Mesendoderm (in vitro differentiated cells): ENCODE results near the gene MCF2L.

Experiments
- DNase-seq: peaks from one replicate; pipeline ENCODE4 v3.0.0; 2013
- H2AK5ac ChIP-seq: 2 replicates; pipeline ENCODE4 v1.6.1; 2013; ENCODE audit warnings: low read length, inconsistent platforms
- H2BK120ac ChIP-seq: 2 replicates; pipeline ENCODE4 v1.6.1; 2013; ENCODE audit warnings: low read depth, mild to moderate bottlenecking, low read length, moderate library complexity, mixed read lengths
- H2BK15ac ChIP-seq: replicated peaks from 2 replicates; pipeline ENCODE4 v1.6.1; 2013; ENCODE audit warnings: low read depth, mild to moderate bottlenecking, moderate library complexity
- H2BK5ac ChIP-seq: 2 replicates; pipeline ENCODE4 v1.6.1; 2013; ENCODE audit warnings: low read length, inconsistent platforms
- H3K18ac ChIP-seq: 2 replicates; pipeline ENCODE4 v1.6.1; 2013; ENCODE audit warnings: mild to moderate bottlenecking, low read length, mixed read lengths
- H3K23ac ChIP-seq: one replicate; pipeline ENCODE4 v1.6.1; 2013; ENCODE audit warnings: low read length
- H3K27ac ChIP-seq: 2 replicates; pipeline ENCODE4 v1.5.1; 2013; ENCODE audit warnings: low read depth, mild to moderate bottlenecking, inconsistent platforms, low read length, moderate library complexity
- H3K27me3 ChIP-seq: 2 replicates; pipeline ENCODE4 v1.6.1; 2013; ENCODE audit warnings: low read length, control low read depth, mild to moderate bottlenecking, inconsistent platforms; ENCODE audit not compliant: insufficient read depth, poor library complexity
- H3K36me3 ChIP-seq: 2 replicates; pipeline ENCODE4 v1.6.1; 2013; ENCODE audit warnings: low read length, inconsistent platforms; ENCODE audit not compliant: control insufficient read depth, insufficient read depth
- H3K4ac ChIP-seq: one replicate; pipeline ENCODE4 v1.6.1; 2013; ENCODE audit warnings: low read depth, mild to moderate bottlenecking, low read length, moderate library complexity
- H3K4me1 ChIP-seq: 2 replicates; pipeline ENCODE4 v1.6.1; 2013; ENCODE audit warnings: low read depth, low read length, inconsistent platforms; ENCODE audit not compliant: control insufficient read depth
- H3K4me2 ChIP-seq: 2 replicates; pipeline ENCODE4 v1.6.1; 2013; ENCODE audit warnings: low read length
- H3K4me3 ChIP-seq: 2 replicates; pipeline ENCODE4 v1.5.1; 2013; ENCODE audit warnings: mild to moderate bottlenecking, low read length
- H3K56ac ChIP-seq: one replicate; pipeline ENCODE4 v1.6.1; 2013; ENCODE audit warnings: low read length
- H3K79me1 ChIP-seq: 2 replicates; pipeline ENCODE4 v1.6.1; 2013; ENCODE audit warnings: low read length, inconsistent platforms
- H3K79me2 ChIP-seq: 2 replicates; pipeline ENCODE4 v1.6.1; 2013; ENCODE audit warnings: mild to moderate bottlenecking, low read length; ENCODE audit not compliant: control insufficient read depth, insufficient read depth
- H3K9ac ChIP-seq: 2 replicates; pipeline ENCODE4 v1.6.1; 2013; ENCODE audit warnings: low read length, inconsistent platforms
- H4K5ac ChIP-seq: one replicate; pipeline ENCODE4 v1.6.1; 2013; ENCODE audit warnings: low read length
- H4K8ac ChIP-seq: one replicate; pipeline ENCODE4 v1.6.1; 2013; ENCODE audit warnings: low read depth, mild to moderate bottlenecking, control low read depth, low read length, moderate library complexity
- WGBS: extraction: QIAGEN DNeasy Blood & Tissue Kit; methylation state at CpG from one replicate; pipeline ENCODE4 v1.1.7; 2013; ENCODE audit warnings: low lambda C conversion rate, missing lambda C conversion rate; ENCODE audit not compliant: insufficient coverage; ENCODE audit errors: extremely low coverage; 5-methylcytosine and 5-hydroxymethylcytosine counted together

The MCF2L gene

GRCh38 chr13:113096052-113096744 is 127.2 kb downstream of the MCF2L start:
- no peak overlapping the region for H2BK5ac ChIP-seq
- no peak overlapping the region for H2BK15ac ChIP-seq
- no peak overlapping the region for H3K23ac ChIP-seq
- H3K4me1 ChIP-seq, result no peaks in the 10 kb centered on the region
- H4K5ac ChIP-seq, result no peak overlapping the region
- no peak overlapping the region for H3K9ac ChIP-seq
- H4K8ac ChIP-seq, result no peak overlapping the region
- no peak overlapping the region for H3K4me2 ChIP-seq
- H3K4me3 ChIP-seq, result no peak overlapping the region
- H3K79me1 ChIP-seq, result no peaks in the 10 kb centered on the region
- DNase-seq, result no peak
- H3K27ac ChIP-seq, result no peak overlapping the region
- H2AK5ac ChIP-seq, result no peak overlapping the region
- WGBS, result no CpG with 5 or more reads among the region's 61 CpGs
- H3K27me3 ChIP-seq, result no peaks in the 10 kb centered on the region
- no peak overlapping the region for H3K18ac ChIP-seq
- H3K56ac ChIP-seq, result no peak overlapping the region
- no peaks in the 10 kb centered on the region for H3K36me3 ChIP-seq
- H3K4ac ChIP-seq, result no peak overlapping the region
- no peak overlapping the region for H2BK120ac ChIP-seq
- H3K79me2 ChIP-seq, result no peaks in the 10 kb centered on the region

- no peak overlapping the region for H3K18ac ChIP-seq
- H2BK5ac ChIP-seq, result no peak overlapping the region
- no peaks in the 10 kb centered on the region for H3K27me3 ChIP-seq
- H3K79me2 ChIP-seq, result no peaks in the 10 kb centered on the region
- H3K79me1 ChIP-seq, result no peaks in the 10 kb centered on the region
- H2AK5ac ChIP-seq, result no peak overlapping the region
- H4K8ac ChIP-seq, result no peak overlapping the region
- H3K4ac ChIP-seq, result no peak overlapping the region
- no peak overlapping the region for H3K23ac ChIP-seq
- DNase-seq, result no peak
- no peak overlapping the region for H3K4me2 ChIP-seq
- no peak overlapping the region for H3K4me3 ChIP-seq
- H3K27ac ChIP-seq, result no peak overlapping the region
- no peaks in the 10 kb centered on the region for H3K4me1 ChIP-seq
- no peak overlapping the region for H2BK120ac ChIP-seq
- no peaks in the 10 kb centered on the region for H3K36me3 ChIP-seq
- no peak overlapping the region for H3K9ac ChIP-seq
- no CpG with 5 or more reads among the region's 52 CpGs for WGBS
- no peak overlapping the region for H3K56ac ChIP-seq
- H4K5ac ChIP-seq, result no peak overlapping the region
- no peak overlapping the region for H2BK15ac ChIP-seq
Measured at GRCh38 chr13:113096745-113097305, 127.8 kb downstream of the MCF2L start.

- no peak overlapping the region for H3K4ac ChIP-seq
- no peaks in the 10 kb centered on the region for H3K27me3 ChIP-seq
- H4K8ac ChIP-seq, result no peak overlapping the region
- no peak overlapping the region for H3K27ac ChIP-seq
- H4K5ac ChIP-seq, result no peak overlapping the region
- no peaks in the 10 kb centered on the region for H3K4me1 ChIP-seq
- DNase-seq, result no peak
- no peak overlapping the region for H3K18ac ChIP-seq
- H3K4me2 ChIP-seq, result no peak overlapping the region
- H2BK15ac ChIP-seq, result no peak overlapping the region
- H3K56ac ChIP-seq, result no peak overlapping the region
- no CpG with 5 or more reads among the region's 7 CpGs for WGBS
- H2BK120ac ChIP-seq, result no peak overlapping the region
- H2AK5ac ChIP-seq, result no peak overlapping the region
- no peak overlapping the region for H3K23ac ChIP-seq
- H3K79me2 ChIP-seq, result no peaks in the 10 kb centered on the region
- no peak overlapping the region for H3K9ac ChIP-seq
- no peak overlapping the region for H3K4me3 ChIP-seq
- H2BK5ac ChIP-seq, result no peak overlapping the region
- H3K79me1 ChIP-seq, result no peaks in the 10 kb centered on the region
- no peaks in the 10 kb centered on the region for H3K36me3 ChIP-seq
Measured at GRCh38 chr13:113097651-113098050, 128.6 kb downstream of the MCF2L start.

- Histone ChIP-seq H3K18ac (no peak overlapping the region), H4K5ac (no peak overlapping the region), H3K4me1 (no peaks in the 10 kb centered on the region), H3K27ac (no peak overlapping the region), H2BK120ac (no peak overlapping the region), H2BK5ac (no peak overlapping the region), H3K9ac (no peak overlapping the region), H4K8ac (no peak overlapping the region), H2BK15ac (no peak overlapping the region), H3K79me2 (no peaks in the 10 kb centered on the region), H3K79me1 (no peaks in the 10 kb centered on the region), H2AK5ac (no peak overlapping the region), H3K56ac (no peak overlapping the region), H3K23ac (no peak overlapping the region), H3K4me2 (no peak overlapping the region), H3K27me3 (no peaks in the 10 kb centered on the region), H3K4me3 (no peak overlapping the region), H3K4ac (no peak overlapping the region), H3K36me3 (no peaks in the 10 kb centered on the region)
- DNase-seq, result no peak
- no CpG with 5 or more reads among the region's 30 CpGs for WGBS
Measured at GRCh38 chr13:113098162-113098732, 129.2 kb downstream of the MCF2L start.

GRCh38 chr13:113099142-113099541 is 130.1 kb downstream of the MCF2L start:
- H3K27ac ChIP-seq, result no peak overlapping the region
- H2BK5ac ChIP-seq, result no peak overlapping the region
- no peak overlapping the region for H2AK5ac ChIP-seq
- no peak overlapping the region for H4K8ac ChIP-seq
- H3K4me2 ChIP-seq, result no peak overlapping the region
- H2BK120ac ChIP-seq, result no peak overlapping the region
- H3K36me3 ChIP-seq, result no peaks in the 10 kb centered on the region
- H3K4me3 ChIP-seq, result no peak overlapping the region
- DNase-seq, result no peak
- no peaks in the 10 kb centered on the region for H3K79me1 ChIP-seq
- no peaks in the 10 kb centered on the region for H3K27me3 ChIP-seq
- H3K4ac ChIP-seq, result no peak overlapping the region
- no peaks in the 10 kb centered on the region for H3K79me2 ChIP-seq
- H4K5ac ChIP-seq, result no peak overlapping the region
- H3K56ac ChIP-seq, result no peak overlapping the region
- WGBS, result no CpG with 5 or more reads among the region's 11 CpGs
- no peak overlapping the region for H3K9ac ChIP-seq
- no peak overlapping the region for H3K18ac ChIP-seq
- no peak overlapping the region for H2BK15ac ChIP-seq
- no peak overlapping the region for H3K23ac ChIP-seq
- no peaks in the 10 kb centered on the region for H3K4me1 ChIP-seq
